ENCODE data around the gene PAM.

GRCh38 chr5:102855681-102856388 is 100.7 kb downstream of the PAM start:
- TF ChIP-seq CTCF (IDR thresholded peaks at IDR 0.05) (no peak), POLR2AphosphoS5 (IDR thresholded peaks at IDR 0.05; ENCODE audit: low read depth, low read length) (no peak), TCF7L2 (IDR thresholded peaks at IDR 0.05; ENCODE audit: low read depth, low read length) (no peak), REST (IDR thresholded peaks at IDR 0.05; ENCODE audit: insufficient read depth in 1 of 2, low read depth in 2 of 2, low read length in 1 of 2) (no peak)

Measured in Panc1 (cell line).